GM18873 (cell line): ENCODE results near the gene ZNHIT2.
"Not testable (repeated sequence)": the region's sequence is repeated elsewhere in the genome, so short reads cannot be mapped to it uniquely, and the experiment has no call there.

Experiments used
- ATAC-seq: cut with Tn5 transposase; IDR thresholded peaks from one replicate; pipeline ENCODE4 v1.9.1; 2021; ENCODE audit warnings: mild to moderate bottlenecking, moderate library complexity, moderate number of reproducible peaks; ENCODE audit not compliant: unreplicated experiment, low FRiP score

The ZNHIT2 gene

DNA sequence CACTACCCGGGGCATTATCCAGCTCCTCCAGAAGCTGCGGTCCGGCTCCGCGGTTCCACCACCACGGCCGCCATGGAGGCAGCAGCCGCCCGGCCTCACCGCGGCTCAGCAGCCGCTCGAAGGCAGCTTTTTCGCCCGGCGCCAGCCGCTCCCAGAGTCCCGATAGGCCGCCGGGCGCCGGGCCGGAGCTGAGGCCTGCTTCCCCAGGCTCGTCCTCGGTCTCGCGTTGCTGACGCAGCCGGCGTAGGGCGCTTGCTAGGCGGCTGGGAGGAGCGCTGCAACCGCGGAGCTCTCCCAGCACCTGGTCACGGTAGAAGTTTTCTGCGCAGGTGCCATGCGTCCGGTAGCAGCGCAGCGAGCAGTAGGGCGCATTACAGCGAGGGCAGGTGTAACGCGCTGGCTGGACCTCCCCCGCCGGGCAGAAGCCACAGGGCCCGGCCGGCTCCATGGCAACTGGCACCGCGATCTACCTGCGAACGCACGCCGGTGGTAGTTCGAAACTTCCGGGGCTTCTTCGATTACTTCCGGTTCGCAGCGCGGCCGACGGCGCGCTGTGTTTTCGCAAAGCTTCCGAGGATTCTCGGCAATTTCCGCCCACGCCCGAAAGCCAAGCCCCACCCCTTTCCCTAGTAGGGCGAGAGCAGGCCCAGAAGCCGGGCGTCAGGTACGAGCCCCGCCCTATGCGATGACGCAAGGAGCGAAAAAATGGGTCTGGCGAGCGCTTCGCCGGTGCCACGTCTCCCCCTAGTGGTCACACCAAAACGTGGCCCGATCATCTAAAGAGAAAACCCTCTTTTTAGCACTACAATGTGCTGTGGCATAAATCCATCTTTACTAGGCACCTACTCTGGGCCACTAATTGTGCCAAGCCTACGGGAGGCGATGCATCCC, at the start of gene ZNHIT2:
TSS of gene ZNHIT2 (minus strand) at position 496 of the 891 bp plus-strand sequence. CDS start at position 448, 48 bp downstream.
- peak; percentile 46 for ATAC-seq

- ATAC-seq = no peak
These were observed 49.4 kb upstream of the ZNHIT2 start for GRCh38 chr11:65166893-65167292.

- no peak for ATAC-seq
These were observed 48.2 kb upstream of the ZNHIT2 start for GRCh38 chr11:65165410-65166317.

DNA sequence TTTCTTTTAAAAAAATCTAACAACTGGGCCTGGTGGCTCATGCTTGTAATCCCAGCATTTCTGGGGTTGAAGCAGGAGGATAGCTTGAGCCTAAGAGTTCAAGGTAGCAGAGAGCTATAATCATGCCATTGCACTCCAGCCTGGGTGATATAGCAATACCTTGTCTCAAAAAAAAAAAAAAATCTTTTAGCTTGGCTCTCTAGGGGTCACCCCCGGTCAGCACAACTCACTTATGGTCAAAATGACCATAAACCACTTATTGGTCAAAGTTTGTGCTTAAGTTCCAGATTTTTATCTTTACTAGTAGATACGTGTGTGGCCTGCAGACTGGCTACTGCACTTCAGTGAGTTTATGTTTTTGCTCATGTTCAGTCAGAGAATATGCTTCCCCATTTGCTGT, 46.2 kb upstream of the ZNHIT2 start:
- ATAC-seq = no peak

- no peak for ATAC-seq
These were observed 43.1 kb upstream of the ZNHIT2 start for GRCh38 chr11:65160643-65161042.

- ATAC-seq = peak; percentile 50
These were observed 41.5 kb upstream of the ZNHIT2 start for GRCh38 chr11:65159012-65159411.

DNA sequence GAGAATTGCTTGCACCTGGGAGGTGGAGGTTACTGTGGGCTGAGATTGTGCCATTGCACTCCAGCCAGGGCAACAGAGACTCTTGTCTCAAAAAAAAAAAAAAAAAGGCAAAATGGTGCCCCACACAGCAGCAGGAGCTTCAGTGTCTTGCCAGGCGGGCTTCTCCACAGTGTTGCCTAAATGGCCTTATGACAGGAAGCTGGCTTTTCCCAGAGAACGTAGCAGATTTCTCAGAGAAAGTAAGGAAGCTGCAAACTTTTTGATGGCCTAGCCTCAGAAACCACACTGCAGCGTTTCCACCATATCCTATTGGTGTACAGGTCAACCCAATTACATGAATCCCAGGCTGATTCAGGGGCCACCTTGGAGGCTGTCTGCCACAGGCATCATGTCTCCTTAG, 39.8 kb upstream of the ZNHIT2 start:
- ATAC-seq = no peak

DNA sequence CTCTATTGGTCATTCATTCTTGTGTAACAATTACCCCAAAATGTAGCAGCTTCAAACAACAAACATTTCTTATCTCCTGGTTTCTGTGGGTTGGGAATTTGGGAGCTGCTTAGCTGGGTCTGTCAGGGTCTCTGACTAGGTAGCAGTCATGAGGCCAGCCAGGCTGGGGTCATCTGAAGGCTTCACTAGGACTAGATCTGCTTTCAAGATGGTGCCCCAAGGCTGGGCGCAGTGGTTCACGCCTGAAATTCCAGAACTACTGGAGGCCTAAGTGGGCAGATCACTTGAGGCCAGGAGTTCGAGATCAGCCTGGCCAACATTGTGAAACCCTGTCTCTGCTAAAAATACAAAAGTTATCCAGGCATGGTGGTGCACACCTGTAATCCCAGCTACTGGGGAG, 39.4 kb upstream of the ZNHIT2 start:
- ATAC-seq = no peak

DNA sequence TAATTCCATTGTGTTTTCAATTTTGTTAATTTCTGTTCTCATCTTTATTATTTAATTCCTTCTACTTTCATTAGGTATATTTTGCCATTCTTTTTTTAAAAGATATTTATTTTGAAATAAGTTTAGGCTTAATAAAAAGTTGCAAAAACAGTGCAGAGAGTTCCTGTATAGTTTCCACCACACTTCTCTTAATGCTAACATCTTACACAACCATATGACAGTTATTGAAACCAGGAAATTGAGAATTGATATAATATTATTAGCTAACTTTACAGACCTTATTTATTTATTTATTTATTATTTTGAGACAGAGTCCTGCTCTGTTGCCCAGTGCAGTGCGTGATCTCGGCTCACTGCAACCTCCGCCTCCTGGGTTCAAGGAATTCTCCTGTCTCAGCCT, 38.8 kb upstream of the ZNHIT2 start:
- no peak for ATAC-seq

DNA sequence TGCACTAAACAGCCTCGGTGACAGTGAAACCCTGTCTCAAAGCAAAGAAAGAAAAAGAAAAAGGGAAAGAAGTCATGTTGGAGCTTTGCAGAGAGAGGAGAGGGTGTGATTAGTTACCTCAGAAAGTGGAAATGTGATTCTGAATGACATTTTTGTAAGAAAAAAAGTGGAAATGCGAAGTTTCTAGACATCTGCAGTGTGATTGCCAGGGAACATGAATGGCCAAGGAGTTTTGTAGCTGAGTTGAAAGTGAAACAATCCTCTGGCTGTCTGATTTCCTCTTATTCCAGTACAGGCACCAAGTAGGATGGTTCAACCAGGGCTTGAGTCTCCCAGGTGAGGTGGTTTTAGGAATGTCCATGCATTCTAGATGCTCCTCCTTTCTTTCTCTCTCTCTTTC, 34.6 kb upstream of the ZNHIT2 start:
- ATAC-seq = no peak

DNA sequence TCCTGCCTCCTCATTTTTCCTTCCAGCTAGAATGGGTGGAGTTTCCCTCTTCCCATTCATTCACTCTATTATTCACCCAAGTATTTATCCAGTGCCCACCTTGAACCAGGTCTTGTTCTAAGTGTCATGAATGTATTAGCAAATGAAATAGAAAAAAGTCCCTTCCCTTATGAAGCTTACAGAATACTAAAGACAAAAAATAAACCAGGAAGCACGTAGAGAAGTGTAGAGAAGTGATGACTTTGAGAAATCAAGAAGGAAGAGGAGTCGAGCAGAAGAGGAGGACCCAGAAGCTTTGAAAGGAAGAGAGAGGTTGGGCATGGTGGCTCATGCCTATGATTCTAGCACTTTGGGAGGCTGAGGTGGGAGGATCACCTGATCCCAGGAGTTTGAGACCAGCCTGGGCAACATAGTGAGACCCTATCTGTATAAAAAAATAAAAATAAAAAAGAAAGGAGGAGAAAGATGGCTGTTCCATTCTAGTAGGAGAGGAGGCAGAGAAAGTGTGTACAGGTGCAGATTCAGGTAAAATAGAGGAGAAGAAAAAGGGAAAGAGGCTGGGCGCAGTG, 33.9 kb upstream of the ZNHIT2 start:
- ATAC-seq = no peak

DNA sequence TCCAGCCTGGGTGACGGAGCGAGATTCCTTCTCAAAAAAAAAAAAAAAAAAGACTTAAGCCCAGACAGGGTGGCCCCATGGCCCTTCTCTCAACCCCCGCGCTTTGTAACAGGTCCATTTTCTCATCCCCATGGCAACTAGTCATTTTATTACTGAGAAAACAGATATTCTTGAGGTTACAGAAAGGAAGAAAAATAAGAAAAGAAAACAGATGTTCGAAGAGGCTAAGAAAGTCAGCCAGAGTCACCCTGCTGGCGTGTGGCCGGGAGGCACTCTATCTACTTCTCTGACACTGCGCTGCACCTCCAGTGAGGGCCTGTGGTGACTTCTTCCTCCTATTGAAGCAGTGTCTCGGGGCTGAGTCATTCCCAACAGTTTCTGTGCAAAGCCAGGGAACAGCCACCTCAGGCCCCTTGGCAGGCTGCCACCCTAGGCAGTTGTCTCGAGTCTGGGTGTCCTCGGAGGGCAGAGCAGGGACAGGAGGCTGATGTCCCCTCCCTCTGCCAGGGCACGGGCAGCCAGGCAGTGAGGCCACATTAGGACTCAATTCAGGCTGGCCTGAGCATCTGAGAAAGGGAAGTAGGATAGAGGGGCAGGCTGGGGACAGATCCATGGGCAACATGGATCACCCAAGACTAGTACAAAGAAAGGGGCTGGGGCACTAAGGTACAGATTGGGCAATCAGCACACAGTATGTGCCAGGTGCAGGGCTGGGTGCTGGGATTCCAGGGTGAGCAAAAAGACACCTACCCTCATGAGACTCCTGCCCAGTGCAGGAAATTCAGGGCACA, 33.2 kb upstream of the ZNHIT2 start:
- no peak for ATAC-seq

DNA sequence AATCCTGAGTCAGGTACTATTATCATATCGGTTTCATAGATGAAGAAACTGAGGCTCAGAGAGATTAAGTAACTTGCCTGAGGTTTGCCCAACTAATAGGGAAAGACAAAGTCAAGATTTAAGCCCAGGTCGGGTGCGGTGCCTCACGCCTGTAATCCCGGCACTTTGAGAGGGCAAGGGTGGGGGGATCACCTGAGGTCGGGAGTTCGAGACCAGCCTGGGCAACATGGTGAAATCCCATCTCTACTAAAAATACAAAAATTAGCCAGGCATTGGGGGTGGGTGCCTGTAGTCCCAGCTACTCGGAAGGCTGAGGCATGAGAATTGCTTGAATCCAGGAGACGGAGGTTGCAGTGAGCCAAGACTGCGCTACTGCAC, 32.6 kb upstream of the ZNHIT2 start:
- ATAC-seq = not testable (repeated sequence)

DNA sequence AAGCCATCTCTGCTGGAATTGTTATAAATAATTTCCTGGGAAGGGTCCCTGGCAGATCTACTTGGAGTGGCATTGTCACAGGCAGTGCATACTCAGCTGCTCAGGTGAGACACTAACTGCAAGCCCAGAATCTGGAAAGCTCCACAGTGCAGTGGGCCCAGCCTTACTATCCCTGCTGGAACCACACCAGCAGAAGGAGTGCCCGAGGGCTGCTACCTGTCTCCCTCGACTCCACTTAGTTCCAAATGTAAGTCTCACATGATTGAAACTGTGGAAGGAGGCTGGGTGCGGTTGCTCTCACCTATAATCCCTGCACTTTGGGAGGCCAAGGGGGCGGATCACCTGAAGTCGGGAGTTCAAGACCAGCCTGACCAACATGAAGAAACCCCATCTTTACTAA, 31.2 kb upstream of the ZNHIT2 start:
- no peak for ATAC-seq

GRCh38 chr11:65147352-65148075, 30.0 kb upstream of the ZNHIT2 start:
- ATAC-seq = no peak

DNA sequence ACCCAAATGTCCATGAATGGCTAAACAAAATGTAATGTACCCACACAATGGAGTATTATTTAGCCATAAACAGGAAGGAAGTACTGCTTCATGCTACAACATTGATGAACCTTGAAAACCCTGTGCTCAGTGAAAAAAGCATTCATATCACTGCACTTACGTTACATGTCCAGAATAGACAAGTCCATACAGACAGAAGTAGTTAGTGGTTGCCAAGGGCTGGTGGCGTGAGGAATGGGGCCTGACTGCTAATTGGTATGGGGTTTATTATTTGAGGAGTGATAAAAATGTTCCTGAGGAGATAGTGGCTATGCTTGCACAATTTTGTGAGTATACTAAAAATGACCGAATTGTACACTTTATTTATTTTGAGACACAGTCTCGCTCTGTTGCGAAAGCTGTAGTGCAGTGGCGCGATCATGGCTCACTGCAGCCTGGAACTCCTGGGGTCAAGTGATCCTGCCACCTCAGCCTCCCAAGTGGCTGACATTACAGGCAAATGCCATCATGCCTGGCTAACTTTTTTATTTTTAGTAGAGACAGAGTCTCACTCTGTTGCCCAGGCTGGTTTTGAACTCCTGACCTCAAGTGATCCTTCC, 24.5 kb upstream of the ZNHIT2 start:
- ATAC-seq = no peak

DNA sequence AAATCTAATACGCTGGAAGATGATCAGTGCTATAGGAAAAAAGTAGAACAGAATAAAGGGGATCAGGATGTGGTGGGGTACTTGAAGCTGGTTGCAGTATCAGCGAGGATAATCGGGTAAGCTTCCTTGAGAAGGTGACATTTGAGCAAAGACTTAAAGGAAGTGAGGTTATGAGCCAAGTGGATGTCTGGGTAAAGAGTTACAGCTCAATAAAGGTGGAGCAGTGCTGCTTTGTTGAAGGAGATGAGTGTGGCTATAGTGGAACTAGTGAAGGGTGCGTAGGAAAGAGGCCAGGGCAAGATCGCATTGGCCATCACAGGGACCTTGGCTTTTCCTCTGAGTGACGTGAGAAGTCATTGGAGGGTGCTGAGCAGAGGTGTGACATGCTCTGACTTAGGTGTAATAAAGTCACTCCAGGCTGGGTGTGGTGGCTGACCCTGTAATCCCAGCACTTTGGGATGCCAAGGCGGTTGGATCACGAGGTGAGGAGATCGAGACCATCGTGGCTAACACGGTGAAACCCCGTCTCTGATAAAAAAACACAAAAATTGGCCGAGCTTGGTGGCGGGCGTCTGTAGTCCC, 19.1 kb upstream of the ZNHIT2 start:
- no peak for ATAC-seq

DNA sequence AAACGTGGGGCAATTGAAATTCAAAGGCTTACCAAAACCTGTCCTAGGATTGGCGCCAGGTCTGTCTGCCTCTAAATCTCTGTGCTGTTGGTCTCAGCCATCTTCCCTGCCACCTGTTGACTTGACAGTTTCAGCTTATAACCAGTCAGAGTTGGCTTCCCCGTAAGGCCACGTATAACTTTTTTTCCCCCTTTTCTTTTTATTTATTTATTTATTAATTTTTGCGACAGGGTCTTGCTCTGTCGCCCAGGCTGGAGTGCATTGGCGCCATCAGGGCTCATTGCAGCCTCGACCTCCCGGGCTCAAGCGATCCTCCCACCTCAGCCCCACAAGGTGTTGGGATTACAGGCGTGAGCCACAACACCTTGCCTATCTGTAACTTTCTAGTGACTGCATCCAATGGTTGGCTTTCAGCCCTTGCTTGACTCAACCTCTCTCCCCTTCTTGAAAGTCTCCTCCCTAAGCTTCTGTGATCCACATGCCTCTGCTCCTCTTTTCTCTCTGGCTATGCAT, 18.2 kb upstream of the ZNHIT2 start:
- no peak for ATAC-seq
